ENCODE results near the gene UGT1A4. TPM values are rescaled to one million over a fixed set of nuclear protein-coding genes. Genes with fewer than 3 reads are reported as not detected.

The UGT1A4 gene
- total and polyA plus RNA-seq, 2 donors (not counting 3 experiments of a cell fraction or from before 2014, with no cell fraction given), result not detected

- no peaks in the 10 kb centered on the region for H3K36me3 ChIP-seq (ENCODE audit: control insufficient read depth in 2 of 2, extremely low read depth in 1 of 2, insufficient read depth in 2 of 2, low read length in 2 of 2)
- H4K20me1 ChIP-seq (replicated peaks; ENCODE audit: control insufficient read depth, extremely low read depth, insufficient read depth, low read length), result no peaks in the 10 kb centered on the region
- no peak overlapping the region for H3K4me3 ChIP-seq (replicated peaks in 1 of 3; ENCODE audit: insufficient read depth in 1 of 3, low read depth in 1 of 3, low read length in 3 of 3)
- intact Hi-C loops (cut with micrococcal nuclease) (no loop called here), dilution Hi-C loops (cut with MboI; ENCODE audit: extremely low pct_ligation_motif_present, low sequenced_read_pairs) (no loop called here)
- H3K9me1 ChIP-seq (replicated peaks; ENCODE audit: control insufficient read depth, extremely low read depth, insufficient read depth, low read length), result no peaks in the 10 kb centered on the region
- H3K79me2 ChIP-seq (ENCODE audit: control insufficient read depth, insufficient read depth, low read length), result no peaks in the 10 kb centered on the region
- ChIA-PET CTCF (no interaction called here), POLR2A (no interaction called here)
- DNase-seq (ENCODE audit: low read depth, low spot score), result no peak
- TF ChIP-seq POLR2AphosphoS5 (IDR thresholded peaks at IDR 0.05; ENCODE audit: insufficient read depth, low read depth, low read length), result no peak
- TF ChIP-seq POLR2A (IDR thresholded peaks at IDR 0.05; ENCODE audit: low read depth, low read length), result no peak
- no peak for TF ChIP-seq JUN (IDR thresholded peaks at IDR 0.05; ENCODE audit: borderline replicate concordance, insufficient read depth, insufficient read length, low read depth)
- no peak for TF ChIP-seq GATA2 (IDR thresholded peaks at IDR 0.05; ENCODE audit: insufficient read depth, insufficient read length, low read depth, low read length)
- no peak for TF ChIP-seq CTCF (IDR thresholded peaks at IDR 0.05; ENCODE audit: extremely low read depth in 1 of 2, insufficient read depth in 1 of 2, low read depth in 1 of 2, low read length in 2 of 2)
- TF ChIP-seq EZH2 (IDR thresholded peaks at IDR 0.05; ENCODE audit: borderline replicate concordance, low read depth, low read length, severe bottlenecking), result no peak
- no peak for TF ChIP-seq FOS (IDR thresholded peaks at IDR 0.05; ENCODE audit: borderline replicate concordance, insufficient read depth, low read length)
- no peak for TF ChIP-seq MAX (IDR thresholded peaks at IDR 0.05; ENCODE audit: insufficient read depth, insufficient read length)
- TF ChIP-seq MYC (IDR thresholded peaks at IDR 0.05; ENCODE audit: low read depth, low read length), result no peak
- FAIRE-seq, result no peak
- no peaks in the 10 kb centered on the region for H3K27me3 ChIP-seq (ENCODE audit: control insufficient read depth in 2 of 2, insufficient read depth in 2 of 2, low read length in 2 of 2)
- no peak overlapping the region for H3K9ac ChIP-seq (replicated peaks; ENCODE audit: extremely low read depth, insufficient read depth, low read length)
- BruUV-seq (replicated peaks), result no TSS peak
- H3K4me1 ChIP-seq (ENCODE audit: control insufficient read depth, extremely low read depth, insufficient read depth, low read length), result no peaks in the 10 kb centered on the region
- no peaks in the 10 kb centered on the region for H3K9me3 ChIP-seq (replicated peaks; ENCODE audit: control insufficient read depth, insufficient read depth, low read length)
- H2AFZ ChIP-seq (ENCODE audit: low read depth, low read length), result no peak overlapping the region
- H3K4me2 ChIP-seq (ENCODE audit: insufficient read depth, low read length), result no peak overlapping the region
- H3K27ac ChIP-seq (ENCODE audit: insufficient read depth, low read depth, low read length), result no peak overlapping the region
Measured at GRCh38 chr2:233796254-233796653, 77.7 kb downstream of the UGT1A4 start.

Data from endothelial cell of umbilical vein (primary cell).